ENCODE measurements around the gene ARHGDIB.

ARHGDIB gene

GRCh38 chr12:14975457-14975856, 14.1 kb upstream of the ARHGDIB start:
- DNase-seq (ENCODE audit: low read depth) = no peak
- TF ChIP-seq CTCF (IDR thresholded peaks at IDR 0.05; ENCODE audit: insufficient read depth, low read depth, low read length, missing control alignments) = no peak
- H3K4me3 ChIP-seq (ENCODE audit: low read depth, low read length) = no peak overlapping the region

GRCh38 chr12:14974633-14975032, 13.2 kb upstream of the ARHGDIB start:
- no peak for DNase-seq (ENCODE audit: low read depth)
- TF ChIP-seq CTCF (IDR thresholded peaks at IDR 0.05; ENCODE audit: insufficient read depth, low read depth, low read length, missing control alignments) = no peak
- H3K4me3 ChIP-seq (ENCODE audit: low read depth, low read length) = no peak overlapping the region

GRCh38 chr12:14972816-14973215, 11.4 kb upstream of the ARHGDIB start, which contains the start of gene PDE6H:
PDE6H (plus strand) TSS chr12:14973042; CDS start chr12:14978013, 4,971 bp downstream.
- no peak for DNase-seq (ENCODE audit: low read depth)
- no peak for TF ChIP-seq CTCF (IDR thresholded peaks at IDR 0.05; ENCODE audit: insufficient read depth, low read depth, low read length, missing control alignments)
- H3K4me3 ChIP-seq (ENCODE audit: low read depth, low read length) = no peak within 1 kb of the TSS

- TF ChIP-seq CTCF (IDR thresholded peaks at IDR 0.05; ENCODE audit: insufficient read depth, low read depth, low read length, missing control alignments) = no peak
- DNase-seq (ENCODE audit: low read depth) = no peak
- no peak overlapping the region for H3K4me3 ChIP-seq (ENCODE audit: low read depth, low read length)
Observed at GRCh38 chr12:14970473-14970872, 9.1 kb upstream of the ARHGDIB start.

GRCh38 chr12:14968478-14968877, 7.1 kb upstream of the ARHGDIB start:
- H3K4me3 ChIP-seq (ENCODE audit: low read depth, low read length) = no peak overlapping the region
- TF ChIP-seq CTCF (IDR thresholded peaks at IDR 0.05; ENCODE audit: insufficient read depth, low read depth, low read length, missing control alignments) = no peak
- DNase-seq (ENCODE audit: low read depth) = no peak

- no peak for DNase-seq (ENCODE audit: low read depth)
- H3K4me3 ChIP-seq (ENCODE audit: low read depth, low read length) = no peak overlapping the region
- TF ChIP-seq CTCF (IDR thresholded peaks at IDR 0.05; ENCODE audit: insufficient read depth, low read depth, low read length, missing control alignments) = no peak
Observed at GRCh38 chr12:14965221-14965620, 3.8 kb upstream of the ARHGDIB start.

- no peak overlapping the region for H3K4me3 ChIP-seq (ENCODE audit: low read depth, low read length)
- TF ChIP-seq CTCF (IDR thresholded peaks at IDR 0.05; ENCODE audit: insufficient read depth, low read depth, low read length, missing control alignments) = no peak
- no peak for DNase-seq (ENCODE audit: low read depth)
Observed at GRCh38 chr12:14964406-14964805, 3.0 kb upstream of the ARHGDIB start.
